Osteoblast (primary cell): ENCODE data around the gene STRBP. TPM values are rescaled to one million over a fixed set of nuclear protein-coding genes. Genes with fewer than 3 reads are reported as not detected.

Experiments
- DNase-seq: peaks from one replicate; pipeline ENCODE4 v3.0.0; 2011; ENCODE audit warnings: low spot score, mixed read lengths; ENCODE audit not compliant: insufficient read length; ENCODE audit errors: missing footprints
- H2AFZ ChIP-seq: 2 replicates; pipeline ENCODE4 v1.6.0; 2011; ENCODE audit warnings: mild to moderate bottlenecking, low read length
- H3K27ac ChIP-seq: 2 replicates; pipeline ENCODE4 v1.5.1; 2011; ENCODE audit warnings: mild to moderate bottlenecking, low read depth, low read length, moderate library complexity
- H3K27me3 ChIP-seq: 2 replicates; pipeline ENCODE4 v1.6.0; 2012; ENCODE audit warnings: mild to moderate bottlenecking, control low read depth, inconsistent platforms, low read length, moderate library complexity; ENCODE audit not compliant: insufficient read depth
- H3K36me3 ChIP-seq: 2 replicates; pipeline ENCODE4 v1.5.1; 2011; ENCODE audit warnings: mild to moderate bottlenecking, low read length, control low read depth, moderate library complexity; ENCODE audit not compliant: insufficient read depth
- H3K4me1 ChIP-seq: 2 replicates; pipeline ENCODE4 v1.5.1; 2011; ENCODE audit warnings: mild to moderate bottlenecking, low read length, control low read depth, moderate library complexity; ENCODE audit not compliant: insufficient read depth
- H3K4me2 ChIP-seq: 2 replicates; pipeline ENCODE4 v1.6.0; 2011; ENCODE audit warnings: mild to moderate bottlenecking, low read length; ENCODE audit not compliant: insufficient read depth
- H3K4me3 ChIP-seq: fragments of 200-600 bp; sonication (generic); 3 replicates; pipeline ENCODE4 v1.5.1; 2012; ENCODE audit warnings: mild to moderate bottlenecking, low read length, inconsistent platforms; ENCODE audit not compliant: insufficient read depth
- H3K79me2 ChIP-seq: 2 replicates; pipeline ENCODE4 v1.6.0; 2012; ENCODE audit warnings: mild to moderate bottlenecking, low read length, control low read depth, inconsistent platforms; ENCODE audit not compliant: insufficient read depth
- H3K9me3 ChIP-seq: 2 replicates; pipeline ENCODE4 v1.5.1; 2011; ENCODE audit warnings: low read depth, low read length, control low read depth
- H4K20me1 ChIP-seq: 2 replicates; pipeline ENCODE4 v1.6.0; 2012; ENCODE audit warnings: mild to moderate bottlenecking, low read length, control low read depth; ENCODE audit not compliant: insufficient read depth
- CTCF ChIP-seq: IDR thresholded peaks from 2 replicates; pipeline ENCODE4 v1.5.1; 2011; ENCODE audit warnings: mild to moderate bottlenecking, low read depth, low read length, moderate library complexity; ENCODE audit errors: extremely low read depth
- total RNA-seq: library from RNA; depleted of rRNA; stranded (reverse); fragments of >200 nt; gene quantifications from 2 replicates; pipeline ENCODE4 v1.2.3, GENCODE V29; 2012

Gene STRBP
- total RNA-seq, 1 donor = 2.9 TPM

DNA sequence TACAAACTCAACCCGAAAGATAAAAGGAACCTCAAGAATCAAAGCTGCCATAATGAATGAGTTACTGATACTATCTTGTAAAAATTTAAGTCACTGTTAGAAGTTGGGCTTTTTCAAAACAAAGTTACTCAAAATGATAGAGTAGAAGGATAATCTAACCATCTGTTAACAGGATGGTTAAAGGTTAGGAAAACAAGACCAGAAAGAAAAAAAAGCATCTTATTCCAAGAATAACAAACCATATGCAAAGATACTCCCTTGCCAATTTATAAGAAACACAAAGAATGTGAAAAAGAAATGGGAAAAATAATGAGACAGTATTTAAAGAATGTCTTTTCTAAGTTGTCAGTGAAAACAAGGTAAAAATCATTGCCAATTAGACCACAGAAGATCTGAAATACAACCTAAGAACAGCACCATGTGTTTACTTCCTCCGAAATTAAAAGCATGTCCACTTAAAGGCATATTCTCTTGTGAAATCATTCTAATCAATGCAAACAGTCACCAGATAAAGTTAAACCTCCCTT lies 51.2 kb downstream of the STRBP start:
- H3K9me3 ChIP-seq = no peaks in the 10 kb centered on the region
- no peaks in the 10 kb centered on the region for H3K27me3 ChIP-seq
- H4K20me1 ChIP-seq = no peaks in the 10 kb centered on the region
- H2AFZ ChIP-seq = no peak overlapping the region
- no peaks in the 10 kb centered on the region for H3K36me3 ChIP-seq
- no peaks in the 10 kb centered on the region for H3K79me2 ChIP-seq
- no peak overlapping the region for H3K4me2 ChIP-seq
- H3K4me3 ChIP-seq = no peak overlapping the region
- H3K27ac ChIP-seq = no peak overlapping the region
- DNase-seq = peak; percentile 50
- no peak for TF ChIP-seq CTCF
- peaks cover 4% of the 10 kb centered on the region for H3K4me1 ChIP-seq

- DNase-seq = no peak
- Histone ChIP-seq H3K4me3 (no peak overlapping the region), H3K4me2 (no peak overlapping the region), H3K79me2 (no peaks in the 10 kb centered on the region), H3K27ac (no peak overlapping the region), H3K4me1 (peaks cover 4% of the 10 kb centered on the region), H3K36me3 (no peaks in the 10 kb centered on the region), H4K20me1 (no peaks in the 10 kb centered on the region), H3K9me3 (no peaks in the 10 kb centered on the region), H3K27me3 (no peaks in the 10 kb centered on the region), H2AFZ (no peak overlapping the region)
- TF ChIP-seq CTCF = no peak
Measured at GRCh38 chr9:123216251-123216797, 52.1 kb downstream of the STRBP start.

GRCh38 chr9:123211081-123211480 lies 57.3 kb downstream of the STRBP start:
- H3K4me3 ChIP-seq = no peak overlapping the region
- no peaks in the 10 kb centered on the region for H3K79me2 ChIP-seq
- TF ChIP-seq CTCF = no peak
- H3K4me1 ChIP-seq = no peaks in the 10 kb centered on the region
- H3K27me3 ChIP-seq = no peaks in the 10 kb centered on the region
- no peaks in the 10 kb centered on the region for H3K36me3 ChIP-seq
- DNase-seq = no peak
- no peaks in the 10 kb centered on the region for H3K9me3 ChIP-seq
- H3K4me2 ChIP-seq = no peak overlapping the region
- H2AFZ ChIP-seq = no peak overlapping the region
- H3K27ac ChIP-seq = no peak overlapping the region
- no peaks in the 10 kb centered on the region for H4K20me1 ChIP-seq

DNA sequence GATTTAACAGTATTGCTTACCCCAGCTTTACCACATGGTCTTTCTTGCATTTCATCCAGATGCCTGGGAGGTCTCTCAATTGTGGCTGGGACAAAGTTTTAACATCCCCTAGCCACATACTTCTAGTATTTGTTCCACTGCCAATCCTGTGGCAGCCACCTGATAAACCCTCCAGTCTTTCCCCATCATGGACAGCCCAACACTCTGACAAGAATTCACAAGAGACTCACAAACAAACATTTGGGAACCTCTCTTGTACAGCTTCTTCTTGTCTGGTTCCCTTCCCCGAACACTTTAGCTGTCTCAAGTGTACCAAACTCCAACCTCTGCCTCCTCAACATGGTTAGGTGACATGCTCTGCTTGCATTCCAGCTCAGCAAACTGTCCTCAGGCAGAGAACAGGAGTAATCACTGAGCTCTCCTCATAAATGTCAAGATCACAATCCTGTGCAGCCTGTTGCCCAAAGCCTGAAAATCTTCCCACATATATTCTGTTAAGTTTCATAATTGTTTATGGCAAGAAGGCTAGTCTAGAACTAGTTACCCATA lies 59.7 kb downstream of the STRBP start:
- H3K4me3 ChIP-seq = no peak overlapping the region
- no peaks in the 10 kb centered on the region for H3K9me3 ChIP-seq
- H3K4me1 ChIP-seq = no peaks in the 10 kb centered on the region
- TF ChIP-seq CTCF = no peak
- H3K4me2 ChIP-seq = no peak overlapping the region
- no peaks in the 10 kb centered on the region for H3K79me2 ChIP-seq
- no peaks in the 10 kb centered on the region for H3K36me3 ChIP-seq
- no peak overlapping the region for H3K27ac ChIP-seq
- no peaks in the 10 kb centered on the region for H4K20me1 ChIP-seq
- H2AFZ ChIP-seq = no peak overlapping the region
- H3K27me3 ChIP-seq = no peaks in the 10 kb centered on the region
- no peak for DNase-seq
